OCI-LY3 (cell line): ENCODE results near the gene GRIA3.

Source experiments
- CTCF ChIP-seq: fragments of 200-600, 300-600 bp; sonication (generic); IDR thresholded peaks from 2 replicates; pipeline ENCODE4 v1.5.1; 2014; ENCODE audit warnings: antibody characterized with exemption, low read length, low read depth
- EZH2phosphoT487 ChIP-seq: fragments of 200-600 bp; shearing (Covaris generic); IDR thresholded peaks from 2 replicates; pipeline ENCODE4 v1.6.1; 2018; ENCODE audit warnings: antibody characterized with exemption, mixed run types, low read depth

- TF ChIP-seq CTCF, result no peak
- TF ChIP-seq EZH2phosphoT487, result no peak
Measured at GRCh38 chrX:123155327-123155726, 28.8 kb upstream of the GRIA3 start.
